Sigmoid colon (tissue), 7 donors: ENCODE measurements around the gene VPS33A. TPM values are rescaled to one million over a fixed set of nuclear protein-coding genes. Genes with fewer than 3 reads are reported as not detected.

Source experiments
- DNase-seq: peaks from one replicate; pipeline ENCODE4 v3.0.0-alpha.2; 2019
- H3K27ac ChIP-seq, 4 donors: fragments of 200-600 bp; sonication (generic); one replicate each; pipeline ENCODE4 v1.5.1; 2016 to 2019; ENCODE audit warnings: mild to moderate bottlenecking in 1 of 4
- H3K27me3 ChIP-seq, 3 donors: fragments of 200-600 bp; sonication (generic); one replicate each; pipeline ENCODE4 v1.5.1; 2019; ENCODE audit warnings: mild to moderate bottlenecking in 1 of 3
- H3K36me3 ChIP-seq, 4 donors: fragments of 200-600 bp; sonication (generic); one replicate each; pipeline ENCODE4 v1.5.1; 2016 to 2019
- H3K4me1 ChIP-seq, 4 donors: fragments of 200-600 bp; sonication (generic); one replicate each; pipeline ENCODE4 v1.5.1; 2017 to 2019
- H3K4me3 ChIP-seq, 4 donors: fragments of 200-600 bp; sonication (generic); one replicate each; pipeline ENCODE4 v1.5.1; 2017 to 2019; ENCODE audit warnings: mild to moderate bottlenecking in 2 of 4, moderate library complexity in 1 of 4
- H3K9me3 ChIP-seq, 4 donors: fragments of 200-600 bp in 3 of 4; sonication (generic) in 3 of 4; one replicate each; pipeline versions ENCODE4 v1.5.1 to v1.6.1; 2013 to 2019
- EP300 ChIP-seq, 4 donors: sonication (generic); formaldehyde crosslinking; IDR thresholded peaks; one replicate each; pipeline ENCODE4 v1.6.1; 2017; ENCODE audit warnings: antibody characterized with exemption in 4 of 4
- POLR2A ChIP-seq, 2 donors: fragments of 450-650 bp; IDR thresholded peaks; one replicate each; pipeline ENCODE4 v1.6.1; 2016; ENCODE audit warnings: antibody characterized with exemption in 2 of 2, mild to moderate bottlenecking in 2 of 2, moderate library complexity in 2 of 2
- POLR2AphosphoS5 ChIP-seq, 4 donors: sonication (generic); formaldehyde crosslinking; IDR thresholded peaks; one replicate each; pipeline ENCODE4 v1.6.1; 2017; ENCODE audit warnings: antibody characterized with exemption in 4 of 4
- WGBS, 2 donors: extraction: QIAGEN DNeasy Blood & Tissue Kit; methylation state at CpG; one replicate each; pipeline ENCODE4 v1.1.7; 2013; 5-methylcytosine and 5-hydroxymethylcytosine counted together
- intact Hi-C: fragments of 100-400 bp; cut with DNase I; formaldehyde crosslinking; loops from one replicate; pipeline ENCODE4 v1.15.1; 2023
- polyA plus RNA-seq, 3 donors: library from polyadenylated mRNA; stranded (reverse); fragments of 200-250 nt; gene quantifications; one replicate each; pipeline ENCODE4 v1.2.3, GENCODE V29; 2013
- total RNA-seq, 4 donors: library from RNA; depleted of rRNA; stranded (reverse); fragments of >200 nt; gene quantifications; one replicate each; pipeline ENCODE4 v1.1.0, GENCODE V29; 2016
- TF ChIP-seq, protein P1 (sequence below), 4 experiments: fragments of 450-650 bp in 3 of 4; fragments of 200-600 bp in 1 of 4; IDR thresholded peaks; one replicate each; pipeline ENCODE4 v1.5.1; 2016 to 2019; ENCODE audit warnings: antibody characterized with exemption in 4 of 4, mild to moderate bottlenecking in 3 of 4, moderate library complexity in 2 of 4
- donor health status: healthy with polysubstance abuse.
- donor health status: Bipolar disorder and iron deficiency.
- donor health status: healthy.

VPS33A gene
- total and polyA plus RNA-seq, 7 donors = 9.6 to 17.8 (median 15.1) TPM

DNA sequence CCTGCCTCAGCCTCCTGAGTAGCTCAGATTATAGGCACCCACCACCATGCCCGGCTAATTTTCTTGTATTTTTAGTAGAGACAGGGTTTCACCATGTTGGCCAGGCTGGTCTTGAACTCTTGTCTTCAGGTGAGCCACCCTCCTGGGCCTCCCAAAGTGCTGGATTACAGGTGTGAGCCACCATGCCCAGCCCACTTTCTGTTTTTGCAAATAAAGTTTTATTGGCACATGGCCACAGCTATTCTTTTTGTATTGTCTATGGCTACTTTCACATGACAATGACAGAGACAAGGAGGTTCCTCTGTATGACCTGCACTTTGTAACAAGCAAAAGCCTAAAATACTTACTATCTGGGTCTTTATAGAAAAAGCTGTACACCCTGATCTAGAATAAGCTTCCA lies 20.7 kb downstream of the VPS33A start:
- Histone ChIP-seq H3K4me3 (no peak overlapping the region), H3K9me3 (no peaks in the 10 kb centered on the region), H3K27me3 (no peaks in the 10 kb centered on the region), H3K4me1 (no peaks in the 10 kb centered on the region), H3K27ac (no peak overlapping the region), H3K36me3 (peaks cover 0 to 63% (median 14%) of the 10 kb centered on the region in 4 donors)
- DNase-seq = no peak
- intact Hi-C loops = no loop called here
- WGBS, 2 donors = 93 to 98% methylated on average over 1 of the region's 1 CpG
- TF ChIP-seq, protein P1, sequence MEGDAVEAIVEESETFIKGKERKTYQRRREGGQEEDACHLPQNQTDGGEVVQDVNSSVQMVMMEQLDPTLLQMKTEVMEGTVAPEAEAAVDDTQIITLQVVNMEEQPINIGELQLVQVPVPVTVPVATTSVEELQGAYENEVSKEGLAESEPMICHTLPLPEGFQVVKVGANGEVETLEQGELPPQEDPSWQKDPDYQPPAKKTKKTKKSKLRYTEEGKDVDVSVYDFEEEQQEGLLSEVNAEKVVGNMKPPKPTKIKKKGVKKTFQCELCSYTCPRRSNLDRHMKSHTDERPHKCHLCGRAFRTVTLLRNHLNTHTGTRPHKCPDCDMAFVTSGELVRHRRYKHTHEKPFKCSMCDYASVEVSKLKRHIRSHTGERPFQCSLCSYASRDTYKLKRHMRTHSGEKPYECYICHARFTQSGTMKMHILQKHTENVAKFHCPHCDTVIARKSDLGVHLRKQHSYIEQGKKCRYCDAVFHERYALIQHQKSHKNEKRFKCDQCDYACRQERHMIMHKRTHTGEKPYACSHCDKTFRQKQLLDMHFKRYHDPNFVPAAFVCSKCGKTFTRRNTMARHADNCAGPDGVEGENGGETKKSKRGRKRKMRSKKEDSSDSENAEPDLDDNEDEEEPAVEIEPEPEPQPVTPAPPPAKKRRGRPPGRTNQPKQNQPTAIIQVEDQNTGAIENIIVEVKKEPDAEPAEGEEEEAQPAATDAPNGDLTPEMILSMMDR (IDR thresholded peaks at IDR 0.05) = no peak

DNA sequence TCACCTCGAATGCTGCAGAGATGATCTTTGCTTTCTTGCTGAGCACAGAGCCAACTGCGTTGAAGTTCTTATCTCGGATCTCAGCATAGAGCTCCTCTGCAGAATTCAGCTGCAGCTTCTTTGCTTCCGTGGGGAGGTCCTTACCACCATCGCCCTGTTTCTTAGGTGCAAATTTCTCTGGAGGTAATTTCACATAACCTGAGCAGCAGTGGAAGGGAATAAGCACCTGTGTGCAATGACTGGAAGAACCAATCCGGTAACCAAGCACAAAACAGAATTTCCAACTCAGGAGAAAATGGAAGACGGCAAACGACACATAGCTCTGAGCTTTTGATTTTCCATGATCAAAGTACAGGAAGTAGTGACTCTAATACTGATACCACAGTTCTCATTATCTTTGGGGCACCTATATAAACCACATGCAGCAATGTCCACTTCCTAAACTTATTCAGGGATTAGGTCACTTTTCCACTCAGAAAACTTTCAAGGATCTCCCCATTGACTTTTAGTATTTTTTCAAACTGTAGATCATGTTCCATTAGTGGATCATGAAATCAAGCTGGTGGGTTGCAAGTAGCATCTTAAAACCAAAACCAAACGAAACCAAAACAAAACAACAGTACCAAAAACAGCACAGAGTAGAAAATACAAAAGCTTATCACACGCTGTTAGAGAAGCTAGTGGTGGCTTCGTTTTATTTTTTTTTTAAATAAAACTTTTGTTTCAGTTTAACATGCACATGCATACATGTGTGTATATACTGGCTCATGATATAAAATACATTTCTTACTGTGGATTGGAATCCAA lies 21.5 kb downstream of the VPS33A start:
- Histone ChIP-seq H3K27me3 (no peaks in the 10 kb centered on the region), H3K4me3 (no peak overlapping the region), H3K4me1 (no peaks in the 10 kb centered on the region), H3K9me3 (no peaks in the 10 kb centered on the region), H3K36me3 (peaks cover 0 to 63% (median 14%) of the 10 kb centered on the region in 4 donors), H3K27ac (no peak overlapping the region)
- intact Hi-C loops = no loop called here
- 86 to 87% methylated on average over 11 of the region's 11 CpGs for WGBS, 2 donors
- TF ChIP-seq, protein P1 (IDR thresholded peaks at IDR 0.05) = no peak
- TF ChIP-seq POLR2AphosphoS5 (IDR thresholded peaks at IDR 0.05) = no peak
- no peak for TF ChIP-seq POLR2A (IDR thresholded peaks at IDR 0.05)
- TF ChIP-seq EP300 (IDR thresholded peaks at IDR 0.05) = no peak
- no peak for DNase-seq

DNA sequence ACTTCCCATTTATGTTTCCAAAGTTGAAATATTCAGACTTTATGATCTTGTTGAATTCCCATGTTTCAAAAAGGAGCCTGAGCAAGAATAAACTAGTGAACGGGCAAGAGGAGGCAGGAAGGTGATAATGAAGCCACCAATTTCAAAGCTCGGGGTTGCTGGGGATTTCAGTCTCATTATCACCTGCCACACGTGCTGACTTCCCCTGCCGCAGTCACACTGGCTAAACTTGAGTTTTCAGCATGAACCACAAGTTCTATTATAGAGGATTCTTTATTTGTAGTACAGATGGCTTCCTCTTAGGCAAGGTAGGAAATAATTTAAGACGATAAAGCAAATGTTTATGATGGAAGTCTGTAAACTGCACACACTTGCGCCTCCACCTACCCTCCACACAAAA lies 22.3 kb downstream of the VPS33A start:
- Histone ChIP-seq H3K36me3 (peaks cover 0 to 57% (median 11%) of the 10 kb centered on the region in 4 donors), H3K9me3 (no peaks in the 10 kb centered on the region), H3K4me3 (no peak overlapping the region), H3K27me3 (no peaks in the 10 kb centered on the region), H3K4me1 (no peaks in the 10 kb centered on the region), H3K27ac (no peak overlapping the region)
- intact Hi-C loops = no loop called here
- 84 to 87% methylated on average over 6 of the region's 6 CpGs for WGBS, 2 donors
- no peak for DNase-seq
- TF ChIP-seq POLR2A (IDR thresholded peaks at IDR 0.05) = no peak
- no peak for TF ChIP-seq POLR2AphosphoS5 (IDR thresholded peaks at IDR 0.05)
- TF ChIP-seq, protein P1 (IDR thresholded peaks at IDR 0.05) = no peak
- TF ChIP-seq EP300 (IDR thresholded peaks at IDR 0.05) = no peak

DNA sequence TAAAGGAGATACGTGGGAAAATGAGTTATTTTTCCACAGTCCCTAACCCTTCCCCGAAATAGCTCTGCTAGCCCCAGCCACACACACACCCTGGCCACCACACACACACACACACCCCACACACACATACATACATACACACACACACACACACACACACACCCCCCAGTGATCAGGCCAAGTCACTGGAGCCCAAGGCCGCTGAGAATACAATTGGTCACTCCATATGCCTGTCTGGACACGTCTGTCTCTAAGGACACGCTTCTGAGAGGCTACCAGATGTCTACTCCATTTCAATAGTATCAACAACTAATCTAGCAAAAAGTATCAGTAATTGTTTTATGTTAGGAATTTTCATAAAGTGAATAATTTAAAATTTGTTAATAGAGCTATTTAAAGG lies 27.4 kb downstream of the VPS33A start:
- intact Hi-C loops = no loop called here
- DNase-seq = no peak
- no peak overlapping the region for H3K4me3 ChIP-seq
- no peaks in the 10 kb centered on the region for H3K9me3 ChIP-seq
- H3K4me1 ChIP-seq = no peaks in the 10 kb centered on the region
- H3K36me3 ChIP-seq = peaks cover 2 to 85% (median 34%) of the 10 kb centered on the region in 4 donors
- H3K27ac ChIP-seq = no peak overlapping the region
- H3K27me3 ChIP-seq = no peaks in the 10 kb centered on the region
- TF ChIP-seq POLR2AphosphoS5 (IDR thresholded peaks at IDR 0.05) (no peak), POLR2A (IDR thresholded peaks at IDR 0.05) (no peak), EP300 (IDR thresholded peaks at IDR 0.05) (no peak)
- TF ChIP-seq, protein P1 (IDR thresholded peaks at IDR 0.05) = no peak
- 95 to 97% methylated on average over 5 of the region's 5 CpGs for WGBS, 2 donors

DNA sequence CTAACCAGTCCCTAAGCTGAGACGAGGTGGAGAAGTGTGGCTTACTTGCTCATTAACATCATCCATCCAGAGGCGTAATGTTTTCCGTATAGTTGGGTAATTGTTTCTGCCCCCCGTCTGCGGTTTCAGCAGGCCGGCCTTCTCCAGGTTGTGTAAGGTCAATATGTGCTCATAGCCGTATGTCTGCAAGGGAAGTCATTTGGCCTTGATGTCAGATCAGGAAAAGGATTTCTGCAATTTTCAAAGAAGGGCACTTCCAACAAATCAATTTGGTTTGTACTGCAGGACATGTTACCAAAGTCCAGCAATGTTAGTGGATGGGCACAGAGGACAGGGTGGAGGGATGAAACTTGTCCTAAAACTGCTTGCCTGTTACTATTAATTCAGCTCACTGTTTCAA lies 30.6 kb downstream of the VPS33A start:
- H3K36me3 ChIP-seq = peaks cover 10 to 87% (median 53%) of the 10 kb centered on the region in 4 donors
- no peaks in the 10 kb centered on the region for H3K27me3 ChIP-seq
- 88 to 90% methylated on average over 7 of the region's 7 CpGs for WGBS, 2 donors
- no peak overlapping the region for H3K4me3 ChIP-seq
- TF ChIP-seq, protein P1 (IDR thresholded peaks at IDR 0.05) = no peak
- TF ChIP-seq POLR2AphosphoS5 (IDR thresholded peaks at IDR 0.05) = no peak
- no peak for TF ChIP-seq POLR2A (IDR thresholded peaks at IDR 0.05)
- no peak for TF ChIP-seq EP300 (IDR thresholded peaks at IDR 0.05)
- no peak for DNase-seq
- H3K9me3 ChIP-seq = no peaks in the 10 kb centered on the region
- H3K4me1 ChIP-seq = no peaks in the 10 kb centered on the region
- no peak overlapping the region for H3K27ac ChIP-seq
- intact Hi-C loops = no loop called here
